NCI-H446 (cell line): Measurements from ENCODE around the gene SLC6A20.
"Not testable (repeated sequence)": the region's sequence is repeated elsewhere in the genome, so short reads cannot be mapped to it uniquely, and the experiment has no call there.

Experiments
- DNase-seq, 2 experiments: peaks; one replicate each; lab custom pipeline; 2025; lab: John Stamatoyannopoulos, UW

The SLC6A20 gene

DNA sequence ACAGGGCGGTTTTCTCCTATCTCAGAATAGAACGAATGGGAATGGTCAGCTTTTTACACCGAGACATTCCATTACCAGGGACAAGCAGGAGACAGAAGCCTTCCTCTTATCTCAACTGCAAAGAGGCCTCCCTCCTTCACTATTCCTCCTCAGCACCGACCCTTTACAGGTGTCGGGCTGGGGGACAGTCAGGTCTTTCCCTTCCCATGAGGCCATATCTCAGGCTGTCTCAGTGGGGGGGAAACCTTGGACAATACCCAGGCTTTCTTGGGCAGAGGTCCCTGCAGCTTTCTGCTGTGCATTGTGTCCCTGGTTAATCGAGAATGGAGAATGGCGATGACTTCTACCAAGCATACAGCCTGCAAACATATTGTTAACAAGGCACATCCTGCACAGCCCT is 39.2 kb downstream of the SLC6A20 start:
- DNase-seq, result not testable (repeated sequence)

DNA sequence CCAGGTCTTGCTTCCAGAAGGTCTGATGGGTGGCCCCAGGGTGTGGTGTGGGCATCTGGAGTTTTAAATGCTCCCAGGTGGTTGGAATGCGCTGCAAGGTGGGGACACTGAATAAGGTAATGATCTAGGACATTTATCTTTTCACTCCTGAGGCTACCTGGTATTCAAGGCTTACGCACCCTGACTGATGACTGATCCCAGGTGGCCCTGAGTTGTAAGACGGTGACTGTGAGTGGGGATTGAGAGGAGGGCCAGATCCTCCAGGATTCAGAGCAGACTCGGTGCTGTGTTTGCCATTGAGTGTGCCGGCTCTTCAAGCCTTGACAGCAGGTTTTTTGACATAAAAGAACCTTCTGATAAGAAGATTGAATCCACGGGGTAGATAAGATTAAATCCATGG is 40.3 kb downstream of the SLC6A20 start:
- DNase-seq, result no peak

GRCh38 chr3:45754461-45754860 is 41.9 kb downstream of the SLC6A20 start:
- no peak for DNase-seq

DNA sequence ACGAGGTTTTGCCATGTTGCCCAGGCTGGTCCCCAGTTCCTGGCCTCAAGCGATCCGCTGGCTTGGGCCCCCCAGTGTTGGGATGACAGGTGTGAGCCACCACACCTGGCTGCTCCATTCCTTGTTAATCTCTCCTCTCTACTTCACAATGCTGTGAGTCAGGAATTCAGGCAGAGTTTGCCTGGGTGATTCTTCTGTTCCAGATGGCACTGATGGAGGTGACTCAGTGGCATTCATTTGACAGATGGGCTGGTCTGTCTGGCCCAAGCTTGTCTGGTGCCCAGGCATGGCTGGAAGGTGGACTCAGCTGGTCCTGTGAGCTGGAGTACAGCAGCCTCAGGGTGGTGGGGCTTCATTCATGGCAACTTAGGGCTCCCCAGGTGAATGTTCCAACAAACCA is 43.2 kb downstream of the SLC6A20 start:
- DNase-seq, result no peak

DNA sequence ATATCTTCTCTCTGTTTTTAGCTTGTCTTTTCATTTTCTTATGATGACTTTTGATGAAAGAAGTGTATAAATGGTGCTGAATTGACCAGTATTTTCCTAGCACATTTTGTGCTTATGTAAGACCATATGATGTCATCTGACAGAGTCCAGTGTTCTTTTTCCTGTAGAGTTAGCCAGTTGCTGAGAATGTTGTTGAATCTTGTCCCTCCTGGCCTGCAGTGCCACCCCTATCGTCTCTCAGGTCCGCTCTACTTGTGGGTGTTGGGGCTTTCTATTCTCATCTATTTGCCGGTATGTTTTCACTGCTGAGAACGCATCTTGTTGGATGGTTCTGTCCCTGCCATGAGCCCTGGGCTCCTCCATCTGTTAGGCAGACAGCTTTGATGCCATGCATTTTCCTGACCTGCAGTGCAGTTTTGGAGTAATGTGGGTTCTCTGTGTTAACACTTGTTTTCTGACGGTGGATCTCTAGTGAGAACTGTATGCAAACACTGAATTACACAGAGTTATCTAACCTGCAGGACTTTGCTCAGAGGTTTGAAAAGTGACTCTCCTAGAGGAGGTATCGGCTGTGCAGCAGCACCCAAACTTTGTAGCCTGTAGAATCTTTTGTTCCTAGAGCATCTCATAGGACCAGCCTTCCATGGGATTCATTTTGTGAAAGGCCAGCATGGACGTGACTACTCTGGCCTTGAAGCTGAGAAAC is 44.6 kb downstream of the SLC6A20 start:
- no peak for DNase-seq

DNA sequence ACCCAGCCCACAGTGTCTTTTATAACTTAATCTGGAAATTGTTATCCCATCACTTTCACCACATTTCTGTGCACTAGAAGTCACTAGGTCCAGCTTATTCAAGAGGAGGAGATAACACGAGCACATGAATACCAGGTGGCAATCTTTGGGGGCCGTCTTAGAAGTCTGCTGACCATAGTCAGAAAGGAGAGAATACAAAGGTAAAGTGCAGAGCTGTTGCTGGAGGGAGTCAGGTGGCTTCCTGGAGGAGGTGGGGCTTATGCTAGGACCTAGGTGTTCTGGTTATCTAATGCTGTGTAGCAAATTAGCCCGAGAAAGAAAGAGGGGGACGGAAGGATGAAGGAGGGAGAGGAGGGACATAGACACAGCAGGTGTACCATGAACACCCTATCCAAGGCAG is 46.5 kb downstream of the SLC6A20 start:
- no peak for DNase-seq

DNA sequence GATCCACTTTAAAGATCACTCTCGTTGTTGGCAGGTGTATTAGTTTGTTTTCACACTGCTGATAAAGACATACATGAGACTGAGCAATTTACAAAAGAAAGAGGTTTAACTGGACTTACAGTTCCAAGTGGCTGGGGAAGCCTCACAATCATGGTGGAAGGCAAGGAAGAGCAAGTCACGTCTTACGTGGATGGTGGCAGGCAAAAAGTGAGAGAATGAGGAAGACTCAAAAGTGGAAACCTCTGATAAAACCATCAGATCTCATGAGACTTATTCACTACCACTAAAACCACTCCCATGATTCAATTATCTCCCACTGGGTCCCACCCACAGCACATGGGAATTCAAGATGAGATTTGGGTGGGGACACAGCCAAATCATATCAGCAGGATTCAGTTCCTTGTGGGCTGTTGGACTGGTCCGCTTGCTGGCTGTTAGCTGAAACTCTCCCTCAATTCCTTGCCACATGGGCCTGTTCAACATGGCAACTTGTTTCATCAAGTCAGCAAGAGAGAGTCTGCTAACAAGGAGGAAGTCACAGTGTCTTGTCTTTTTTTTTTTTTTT is 47.2 kb downstream of the SLC6A20 start:
- DNase-seq, result not testable (repeated sequence)

GRCh38 chr3:45748068-45748467 is 48.3 kb downstream of the SLC6A20 start:
- no peak for DNase-seq

DNA sequence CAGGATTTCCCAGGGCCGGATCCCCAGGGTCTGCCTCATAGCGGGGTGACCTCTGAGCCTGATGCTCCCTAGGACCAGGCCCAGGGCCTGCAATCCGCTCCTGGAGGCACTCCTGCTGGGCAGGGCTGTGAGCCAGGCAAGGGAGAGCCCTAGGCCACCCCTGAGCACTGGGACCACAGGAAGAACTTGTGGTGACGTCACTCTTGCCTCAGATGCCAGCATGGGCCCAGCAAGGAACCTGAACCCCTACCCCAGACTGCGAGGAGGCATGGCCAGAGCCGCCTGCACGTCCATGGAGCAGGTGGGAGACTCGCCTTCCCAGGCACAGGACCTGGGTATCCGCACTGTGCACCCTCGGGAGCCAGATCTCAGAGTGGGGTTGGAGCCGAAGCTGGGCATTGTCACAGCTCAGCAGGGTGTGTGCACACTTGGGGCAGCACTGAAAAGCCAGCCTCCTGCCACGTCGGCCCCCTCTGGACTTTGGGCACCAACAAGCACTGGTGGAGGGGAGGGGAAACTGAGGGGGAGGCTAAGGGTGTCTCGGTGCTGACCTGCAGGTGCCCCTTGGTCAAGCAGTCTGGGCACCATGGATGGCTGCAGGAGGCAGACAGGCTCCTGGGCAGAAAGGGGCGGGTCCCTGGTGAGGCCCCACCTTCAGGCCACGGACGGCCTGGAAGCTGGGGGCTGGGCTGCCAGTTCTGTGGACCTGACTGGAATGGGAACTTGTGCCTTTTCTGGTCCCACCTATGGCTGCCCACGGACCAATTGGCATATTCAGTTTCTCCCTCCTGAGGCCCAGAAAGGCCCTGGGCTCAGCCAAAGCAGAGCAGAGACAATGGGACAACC is 49.3 kb downstream of the SLC6A20 start:
- DNase-seq, result no peak

GRCh38 chr3:45746165-45746776 is 50.1 kb downstream of the SLC6A20 start:
- DNase-seq, result no peak

- no peak for DNase-seq
Observed at GRCh38 chr3:45742461-45743089, 53.8 kb downstream of the SLC6A20 start.

GRCh38 chr3:45741742-45742460 is 54.4 kb downstream of the SLC6A20 start:
- no peak for DNase-seq

DNA sequence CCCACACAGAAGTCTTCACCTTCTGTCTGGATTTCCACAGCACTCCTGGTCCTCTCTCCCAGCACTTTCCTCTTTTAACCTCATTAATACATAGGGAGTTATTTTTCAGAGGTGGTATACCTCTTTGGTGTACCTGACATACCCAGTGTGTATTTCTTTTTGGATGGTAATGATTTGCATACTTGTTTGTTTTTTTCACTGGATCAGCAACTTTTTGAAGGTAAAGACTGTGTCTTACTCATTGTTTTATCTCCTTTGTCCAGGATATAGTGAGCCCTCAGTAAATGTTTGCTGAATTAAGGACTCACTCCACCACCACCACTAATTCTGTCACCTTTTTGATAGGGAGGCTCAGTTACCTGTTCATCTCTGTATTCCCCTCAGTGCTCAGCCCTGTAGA is 55.1 kb downstream of the SLC6A20 start:
- no peak for DNase-seq

DNA sequence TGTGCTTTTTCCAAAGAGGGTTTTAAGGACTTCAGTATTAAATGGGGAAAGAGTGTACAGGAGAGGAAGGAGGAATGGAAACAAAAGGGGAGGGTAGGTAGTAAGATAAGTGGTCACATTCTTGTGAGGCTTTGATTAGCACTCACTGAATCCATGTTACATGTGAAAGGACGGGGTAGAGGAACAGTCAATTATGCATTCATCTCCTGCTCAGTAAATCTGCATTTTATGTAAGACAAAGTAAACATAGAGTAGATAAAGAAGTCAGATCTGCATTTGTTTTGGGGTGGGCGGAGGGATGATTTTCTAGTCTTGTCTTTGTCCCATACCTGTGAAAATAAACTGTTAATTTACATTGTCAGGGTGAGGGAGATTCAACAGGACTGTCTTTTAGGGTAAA is 56.3 kb downstream of the SLC6A20 start:
- DNase-seq, result no peak

GRCh38 chr3:45737234-45737633 is 59.1 kb downstream of the SLC6A20 start:
- no peak for DNase-seq

DNA sequence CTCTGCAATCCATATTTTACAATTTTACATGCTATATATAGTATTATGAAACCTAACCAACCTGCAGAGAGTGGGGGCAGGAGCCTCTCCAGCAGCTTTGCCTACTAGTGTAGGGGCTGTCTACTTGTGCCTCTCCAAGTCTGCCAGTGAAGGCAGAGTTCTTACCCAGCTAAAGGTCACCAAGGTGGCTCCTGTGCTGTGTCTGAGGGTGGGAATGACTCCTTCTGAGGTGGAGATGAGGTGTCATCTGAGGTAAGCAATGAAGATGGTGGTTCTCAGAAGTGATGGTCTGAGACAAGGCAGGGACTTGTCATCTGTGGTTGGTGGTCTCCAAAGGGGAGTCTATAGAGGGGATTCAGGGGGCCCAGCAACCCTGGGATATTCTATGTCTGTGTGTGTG is 59.6 kb downstream of the SLC6A20 start:
- no peak for DNase-seq

GRCh38 chr3:45730409-45731154 is 65.8 kb downstream of the SLC6A20 start:
- no peak for DNase-seq

DNA sequence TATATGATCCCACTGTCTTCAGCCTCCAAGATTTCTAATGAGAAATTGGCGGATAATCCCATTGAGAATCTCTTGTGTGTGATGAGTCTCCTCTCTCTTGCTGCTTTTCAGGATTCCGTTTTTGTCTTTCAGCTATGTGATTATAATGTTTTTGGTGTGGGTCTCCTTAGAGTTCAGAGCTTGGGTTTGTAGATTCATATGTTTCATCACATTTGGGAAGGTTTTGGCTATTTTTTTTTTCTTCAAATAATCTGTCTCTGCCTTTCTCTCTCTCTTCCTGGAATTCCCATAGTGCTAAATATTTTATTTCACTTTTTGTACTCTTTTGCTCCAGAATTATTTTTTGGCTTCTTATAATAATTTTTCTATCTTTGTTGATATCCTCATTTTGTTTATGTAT is 66.7 kb downstream of the SLC6A20 start:
- no peak for DNase-seq

- no peak for DNase-seq
Observed at GRCh38 chr3:45724911-45725310, 71.4 kb downstream of the SLC6A20 start.

GRCh38 chr3:45719655-45720487 is 76.5 kb downstream of the SLC6A20 start:
- no peak for DNase-seq
